ENCODE measurements around the gene SERPINA5. TPM values are rescaled to one million over a fixed set of nuclear protein-coding genes. Genes with fewer than 3 reads are reported as not detected.

Gene SERPINA5
- total RNA-seq, 2 donors from 2014 or later: 3.3 to 7.7 TPM

DNA sequence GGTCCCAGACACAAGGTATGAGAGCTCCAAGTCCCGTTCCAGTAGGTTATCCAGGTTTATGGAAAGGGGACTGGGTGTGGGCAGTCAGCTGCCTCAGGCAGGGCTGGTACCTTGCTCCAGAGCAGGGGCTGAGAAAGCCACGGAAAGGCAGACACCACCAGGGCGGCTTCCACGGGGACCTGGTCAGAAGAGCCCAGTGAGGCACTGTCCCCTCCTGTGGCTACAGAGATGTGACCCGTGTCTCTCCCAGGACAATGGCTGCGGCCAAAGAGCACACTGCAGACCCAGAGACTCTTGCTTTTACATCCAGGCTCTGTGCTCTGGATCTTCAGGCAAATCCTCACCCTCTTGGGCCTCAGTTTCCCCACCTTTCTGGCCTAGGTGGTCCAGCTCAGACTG is 11.2 kb upstream of the SERPINA5 start:
- no peak for DNase-seq (ENCODE audit: low spot score)
- Histone ChIP-seq H3K27me3 (no peaks in the 10 kb centered on the region), H3K4me3 (no peak overlapping the region), H3K9me3 (no peaks in the 10 kb centered on the region), H3K27ac (no peak overlapping the region), H3K4me1 (peaks cover 0 to 18% of the 10 kb centered on the region in 2 donors), H3K36me3 (no peaks in the 10 kb centered on the region)
- TF ChIP-seq, protein P1, sequence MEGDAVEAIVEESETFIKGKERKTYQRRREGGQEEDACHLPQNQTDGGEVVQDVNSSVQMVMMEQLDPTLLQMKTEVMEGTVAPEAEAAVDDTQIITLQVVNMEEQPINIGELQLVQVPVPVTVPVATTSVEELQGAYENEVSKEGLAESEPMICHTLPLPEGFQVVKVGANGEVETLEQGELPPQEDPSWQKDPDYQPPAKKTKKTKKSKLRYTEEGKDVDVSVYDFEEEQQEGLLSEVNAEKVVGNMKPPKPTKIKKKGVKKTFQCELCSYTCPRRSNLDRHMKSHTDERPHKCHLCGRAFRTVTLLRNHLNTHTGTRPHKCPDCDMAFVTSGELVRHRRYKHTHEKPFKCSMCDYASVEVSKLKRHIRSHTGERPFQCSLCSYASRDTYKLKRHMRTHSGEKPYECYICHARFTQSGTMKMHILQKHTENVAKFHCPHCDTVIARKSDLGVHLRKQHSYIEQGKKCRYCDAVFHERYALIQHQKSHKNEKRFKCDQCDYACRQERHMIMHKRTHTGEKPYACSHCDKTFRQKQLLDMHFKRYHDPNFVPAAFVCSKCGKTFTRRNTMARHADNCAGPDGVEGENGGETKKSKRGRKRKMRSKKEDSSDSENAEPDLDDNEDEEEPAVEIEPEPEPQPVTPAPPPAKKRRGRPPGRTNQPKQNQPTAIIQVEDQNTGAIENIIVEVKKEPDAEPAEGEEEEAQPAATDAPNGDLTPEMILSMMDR (IDR thresholded peaks at IDR 0.05): no peak

DNA sequence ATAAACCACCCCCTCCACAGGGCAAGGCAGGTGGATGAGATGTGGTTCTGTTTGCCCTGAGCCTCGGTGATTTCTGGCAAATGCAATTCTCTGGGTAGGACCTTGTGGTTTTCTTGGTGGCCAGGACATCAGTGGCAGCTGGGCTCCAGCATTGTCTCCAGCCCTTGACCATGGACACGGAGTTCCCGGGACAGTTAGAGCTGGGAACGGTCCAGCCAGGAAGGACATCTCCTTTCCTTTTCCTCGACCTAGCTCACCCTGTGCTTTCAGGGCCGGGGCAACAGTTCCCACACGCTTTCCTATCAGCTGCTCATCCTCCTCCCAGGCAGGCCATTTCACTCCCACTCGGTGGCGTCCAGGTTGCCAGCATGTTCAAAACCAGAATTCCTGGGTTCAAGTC is 10.8 kb upstream of the SERPINA5 start:
- Histone ChIP-seq H3K4me3 (no peak overlapping the region), H3K36me3 (no peaks in the 10 kb centered on the region), H3K9me3 (no peaks in the 10 kb centered on the region), H3K4me1 (peaks cover 0 to 18% of the 10 kb centered on the region in 2 donors), H3K27ac (no peak overlapping the region), H3K27me3 (no peaks in the 10 kb centered on the region)
- TF ChIP-seq, protein P1 (IDR thresholded peaks at IDR 0.05): no peak
- DNase-seq (ENCODE audit: low spot score): no peak

DNA sequence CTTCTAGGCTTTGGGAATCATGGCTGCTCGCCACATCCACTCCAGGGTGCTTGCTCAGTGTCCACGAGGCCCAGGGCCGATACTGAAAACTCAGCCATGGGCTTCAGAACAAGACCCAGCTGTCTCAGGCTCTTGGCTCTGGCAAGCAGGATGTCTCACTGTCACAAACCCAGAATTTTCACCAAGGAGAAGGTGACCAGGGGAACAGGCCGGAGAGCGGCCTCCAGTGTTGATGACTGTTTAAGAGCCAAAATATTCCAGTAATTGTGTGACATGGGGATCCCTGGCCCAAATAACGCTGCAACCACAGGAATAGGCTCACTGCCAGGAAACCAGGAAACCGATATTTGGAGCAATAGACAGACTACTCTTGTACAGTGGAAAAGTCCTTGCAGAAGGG is 9.8 kb upstream of the SERPINA5 start:
- no peaks in the 10 kb centered on the region for H3K36me3 ChIP-seq
- peaks cover 0 to 18% of the 10 kb centered on the region in 2 donors for H3K4me1 ChIP-seq
- no peak for DNase-seq (ENCODE audit: low spot score)
- no peak overlapping the region for H3K4me3 ChIP-seq
- TF ChIP-seq, protein P1 (IDR thresholded peaks at IDR 0.05): no peak
- no peaks in the 10 kb centered on the region for H3K9me3 ChIP-seq
- H3K27ac ChIP-seq: peak overlapping the region; percentile 37 to 54
- no peaks in the 10 kb centered on the region for H3K27me3 ChIP-seq

DNA sequence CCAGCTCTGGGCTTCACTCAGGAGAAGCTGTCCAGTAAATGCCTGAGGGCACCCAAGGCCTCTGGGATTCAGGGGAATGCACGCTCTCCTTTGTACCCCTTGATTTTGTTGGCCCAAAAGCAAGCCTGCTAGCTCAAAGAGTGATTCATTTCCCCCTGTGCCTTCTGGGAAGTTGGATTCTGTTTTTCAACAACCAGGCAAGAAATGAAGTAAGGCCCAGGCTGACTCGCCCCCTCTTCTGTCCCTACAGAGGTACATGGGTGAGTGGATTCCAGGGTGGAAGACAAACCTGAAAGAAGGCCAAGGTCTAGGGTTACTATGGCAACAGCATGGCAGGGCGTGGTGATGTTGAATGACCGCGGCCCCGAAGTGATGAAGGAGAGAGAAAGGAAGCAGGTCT is 9.3 kb upstream of the SERPINA5 start:
- TF ChIP-seq, protein P1 (IDR thresholded peaks at IDR 0.05): no peak
- DNase-seq (ENCODE audit: low spot score): no peak
- no peak overlapping the region for H3K4me3 ChIP-seq
- H3K4me1 ChIP-seq: peaks cover 0 to 18% of the 10 kb centered on the region in 2 donors
- no peaks in the 10 kb centered on the region for H3K36me3 ChIP-seq
- no peaks in the 10 kb centered on the region for H3K27me3 ChIP-seq
- H3K9me3 ChIP-seq: no peaks in the 10 kb centered on the region
- H3K27ac ChIP-seq: peak overlapping the region; percentile 37 to 54

DNA sequence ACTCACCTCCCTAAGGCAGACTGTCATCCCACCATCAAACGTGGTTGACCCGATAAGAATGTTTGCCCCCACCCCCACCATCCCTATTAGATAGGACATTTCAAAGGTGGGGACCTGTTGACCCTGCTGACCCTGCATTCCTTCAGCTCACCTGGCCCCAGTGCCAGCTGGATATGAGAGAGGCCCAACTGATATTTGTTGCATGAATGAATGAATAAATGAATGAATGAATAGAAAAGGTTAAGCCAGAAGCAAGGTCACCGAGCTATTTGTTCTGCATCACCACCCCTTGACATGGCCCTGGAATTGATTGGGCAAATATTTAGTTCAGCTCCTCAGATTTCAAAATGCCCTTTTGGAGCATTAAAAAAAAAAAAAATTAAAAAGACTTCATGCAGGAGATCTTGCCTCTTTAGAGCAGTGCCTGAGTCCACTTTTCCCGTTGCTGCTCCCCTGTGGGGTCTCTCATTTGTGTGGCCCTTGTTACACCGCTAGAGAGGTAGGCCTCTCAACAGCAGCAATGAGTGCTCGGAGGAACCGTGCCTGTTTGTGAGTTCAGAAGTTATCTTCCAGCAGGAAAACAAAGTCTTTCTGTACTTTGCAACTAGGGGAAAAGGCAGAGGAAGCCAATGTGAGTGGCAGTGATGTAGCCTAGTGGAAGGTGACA is 8.5 kb upstream of the SERPINA5 start:
- H3K9me3 ChIP-seq: no peaks in the 10 kb centered on the region
- H3K27ac ChIP-seq: no peak overlapping the region
- no peak for DNase-seq (ENCODE audit: low spot score)
- no peak overlapping the region for H3K4me3 ChIP-seq
- no peaks in the 10 kb centered on the region for H3K27me3 ChIP-seq
- TF ChIP-seq, protein P1 (IDR thresholded peaks at IDR 0.05): no peak
- peaks cover 0 to 18% of the 10 kb centered on the region in 2 donors for H3K4me1 ChIP-seq
- no peaks in the 10 kb centered on the region for H3K36me3 ChIP-seq
